ENCODE measurements around the gene NAT10.

Gene NAT10

DNA sequence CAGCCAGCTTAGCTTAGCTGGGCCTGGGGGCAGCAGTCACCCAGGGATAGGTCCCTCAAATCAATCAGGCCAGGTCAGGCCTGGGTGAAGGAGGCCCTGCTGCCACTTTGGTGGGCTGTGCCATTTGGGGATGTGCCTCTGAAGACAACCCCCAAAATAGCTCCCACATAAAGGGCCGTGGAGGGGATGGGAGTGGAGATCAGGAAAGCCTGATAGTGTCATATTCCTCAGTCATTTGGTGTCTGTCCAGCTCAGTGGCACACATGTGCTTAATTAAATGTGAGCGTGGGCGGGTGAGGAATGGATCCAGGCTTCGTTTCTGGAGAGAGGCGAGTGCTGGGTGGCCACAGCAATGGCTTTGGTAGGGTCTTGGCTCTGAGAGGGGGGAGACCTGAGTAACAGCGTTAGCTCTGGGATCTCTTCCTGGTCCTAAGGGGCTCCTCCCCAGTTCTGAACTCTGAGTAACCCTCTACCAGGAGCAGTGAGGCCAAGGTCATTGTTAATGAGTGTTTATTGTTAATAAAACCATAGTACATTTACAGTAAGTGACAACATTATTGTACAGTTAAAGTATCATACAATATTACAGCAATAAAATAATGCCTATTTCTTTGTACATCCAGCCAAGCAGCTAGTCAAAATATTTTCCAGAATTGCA is 45.2 kb downstream of the NAT10 start:
- DNase-seq, result no peak

DNA sequence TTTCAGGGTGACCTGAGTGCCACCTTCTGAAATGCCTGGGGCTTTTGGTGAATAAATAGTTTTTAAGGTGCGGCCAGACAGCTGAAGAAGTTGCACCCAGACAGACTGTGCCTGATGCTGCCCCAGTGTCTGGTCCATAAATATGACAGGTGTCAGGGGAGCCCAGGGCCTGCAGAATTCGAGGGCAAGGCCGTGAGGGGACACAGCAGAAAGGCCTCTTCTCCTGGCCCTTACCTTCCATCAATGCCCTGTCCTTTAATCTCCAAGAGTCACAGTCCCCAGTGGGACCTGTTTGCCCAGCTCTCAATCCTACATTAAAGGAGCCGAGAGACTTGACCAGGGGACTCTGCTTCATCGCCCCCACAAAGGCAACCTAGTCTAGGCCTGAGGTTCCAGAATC is 45.7 kb downstream of the NAT10 start:
- DNase-seq, result no peak

DNA sequence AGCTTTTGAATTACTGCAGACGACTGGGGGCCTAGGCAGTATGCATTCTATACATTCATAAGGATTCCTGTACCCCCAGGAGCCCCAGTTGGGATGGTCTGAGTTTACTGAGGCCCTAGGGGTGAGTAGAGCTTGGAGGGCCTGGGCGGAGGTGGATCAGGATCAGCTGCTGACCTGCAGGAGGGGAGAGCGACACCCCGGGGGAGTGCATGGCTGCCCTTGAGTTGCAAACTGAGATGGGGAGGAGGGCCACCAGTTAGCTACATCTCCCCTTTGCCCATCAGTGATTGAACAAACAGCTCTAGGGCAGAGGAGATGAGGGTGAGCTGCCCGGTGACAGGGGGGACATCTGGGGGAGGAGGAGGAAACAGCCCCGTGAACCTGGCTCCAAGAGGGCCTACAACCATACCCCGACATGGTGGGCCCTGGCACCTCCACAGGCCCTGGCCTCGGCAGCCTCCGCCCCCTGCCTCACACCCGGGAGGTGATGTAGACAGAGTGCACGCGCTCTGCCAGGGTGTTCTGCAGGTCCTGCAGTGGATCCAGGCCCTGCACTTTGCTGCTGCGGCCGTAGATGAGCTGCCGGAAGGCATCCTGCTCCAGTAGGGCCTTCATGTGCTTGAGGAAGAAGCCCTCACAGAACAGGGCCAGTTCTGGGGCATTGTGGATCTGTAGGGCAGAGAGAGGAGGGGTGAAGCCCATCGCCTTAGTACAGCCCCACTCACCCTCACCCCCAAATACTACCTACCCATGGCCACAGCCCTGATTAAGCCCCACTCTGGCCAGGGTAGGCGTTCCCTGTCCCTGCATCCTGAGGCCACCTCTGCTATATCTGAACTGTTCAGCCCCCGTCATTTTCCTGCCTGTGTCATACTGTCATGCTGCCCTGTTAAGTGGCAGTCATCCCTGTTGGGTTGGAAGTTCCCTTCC is 46.8 kb downstream of the NAT10 start:
- DNase-seq, result no peak

DNA sequence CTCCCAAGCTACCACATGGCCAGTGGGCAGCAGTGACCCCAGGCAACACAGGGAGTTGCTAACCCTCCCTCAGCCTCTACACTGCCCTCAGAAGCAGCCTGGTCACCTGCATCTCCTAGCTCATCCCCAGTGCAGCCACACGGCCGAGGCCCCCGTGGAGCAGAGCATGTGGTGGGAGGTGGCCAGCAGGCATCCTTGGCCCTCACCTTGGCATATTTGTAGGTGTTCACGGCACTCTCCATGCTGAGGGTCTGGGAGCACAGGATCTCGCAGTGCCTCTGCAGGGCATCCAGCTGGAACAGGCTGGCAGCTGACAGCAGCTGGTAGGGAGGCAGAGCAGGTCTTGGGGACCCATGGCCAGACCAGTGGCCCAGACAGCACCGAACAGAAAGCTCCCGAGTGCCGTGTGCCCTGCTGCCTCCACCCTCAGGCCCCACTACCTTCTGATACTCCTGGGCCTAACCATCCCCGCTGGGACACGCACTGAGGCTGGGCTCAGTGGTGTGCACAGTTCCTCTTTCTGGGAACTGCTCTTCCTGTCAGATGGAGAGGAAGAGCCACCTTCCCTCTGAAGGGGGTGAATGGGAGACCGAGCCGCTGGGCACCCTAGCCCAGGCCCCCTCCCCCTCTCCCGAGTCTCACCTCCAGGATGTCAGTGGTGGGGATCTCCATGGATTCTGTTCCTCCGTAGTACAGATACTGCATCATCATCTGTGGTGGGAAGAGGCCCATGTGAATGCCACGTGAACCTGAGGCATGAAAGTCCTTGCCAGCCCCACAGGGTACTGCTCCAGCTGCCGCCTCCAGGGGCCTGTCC is 48.8 kb downstream of the NAT10 start:
- no peak for DNase-seq

DNA sequence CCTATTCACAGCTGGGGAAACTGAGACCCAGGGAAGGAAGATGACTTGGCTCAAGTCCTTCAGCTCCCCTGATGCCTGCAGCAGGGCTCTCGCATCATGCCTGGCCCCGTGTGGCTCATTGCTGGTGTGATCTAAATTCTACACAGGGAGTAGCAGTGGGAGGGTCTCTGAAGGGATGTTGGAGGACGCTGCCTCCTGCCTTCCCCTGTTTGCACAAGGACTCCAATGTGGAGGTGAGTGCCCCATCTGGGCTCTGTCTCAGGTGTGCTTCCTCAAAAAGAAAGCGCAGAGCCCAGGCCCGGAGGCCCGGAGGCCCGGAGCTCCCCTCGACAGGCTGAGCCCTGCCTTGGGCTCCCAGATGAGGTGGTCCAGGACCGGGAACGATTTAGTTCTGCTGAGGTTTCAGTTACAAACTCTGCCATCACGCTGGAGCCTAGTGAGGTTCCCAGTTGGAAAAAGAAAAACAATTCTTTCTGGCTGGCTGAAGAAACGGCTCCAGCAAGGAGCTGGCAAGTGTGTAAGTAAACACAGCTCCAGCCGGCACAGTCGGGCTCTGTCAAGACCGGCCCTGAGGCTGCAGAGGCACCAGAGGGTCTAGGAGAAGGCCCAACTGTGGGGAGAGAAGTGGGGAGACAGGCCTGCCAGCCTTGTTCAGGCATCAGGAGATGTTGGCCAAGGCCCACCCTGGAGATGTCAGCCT is 49.8 kb downstream of the NAT10 start:
- DNase-seq, result no peak

DNA sequence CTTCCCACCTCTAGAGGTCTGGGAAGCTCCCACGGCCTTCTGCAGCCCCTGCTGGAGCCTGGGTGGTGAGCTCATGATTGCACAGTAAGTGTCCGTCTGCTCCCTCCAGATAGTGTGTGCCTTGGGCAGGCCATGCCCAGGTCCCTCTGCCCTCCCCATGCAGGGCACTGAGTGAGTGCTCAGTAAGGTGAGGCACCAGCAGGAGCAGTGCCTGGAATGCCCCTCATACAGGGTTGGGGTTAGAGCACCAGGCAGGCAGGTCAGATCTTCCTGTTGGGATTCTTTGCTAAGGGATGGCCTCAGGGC is 50.3 kb downstream of the NAT10 start:
- DNase-seq, result no peak

DNA sequence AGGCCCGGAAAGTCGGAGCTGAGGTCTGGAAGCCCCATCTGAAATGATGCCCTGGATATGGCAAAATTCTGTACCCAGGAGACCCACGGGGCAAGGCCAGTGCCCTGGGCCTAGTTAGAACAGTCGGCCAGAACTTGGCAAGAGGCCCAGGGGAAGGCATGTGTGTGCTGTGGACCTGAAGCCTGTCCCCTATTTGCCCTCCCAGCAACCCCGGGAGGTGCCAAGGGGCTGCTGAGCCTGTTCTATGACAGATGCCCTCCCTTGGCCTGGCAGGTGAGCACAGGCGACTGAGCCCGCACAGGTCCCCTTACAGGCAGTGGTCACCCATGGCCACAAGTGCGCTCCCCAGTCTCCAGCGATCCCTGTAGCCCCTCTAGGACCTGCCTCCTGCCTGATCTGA is 51.7 kb downstream of the NAT10 start:
- DNase-seq, result no peak

DNA sequence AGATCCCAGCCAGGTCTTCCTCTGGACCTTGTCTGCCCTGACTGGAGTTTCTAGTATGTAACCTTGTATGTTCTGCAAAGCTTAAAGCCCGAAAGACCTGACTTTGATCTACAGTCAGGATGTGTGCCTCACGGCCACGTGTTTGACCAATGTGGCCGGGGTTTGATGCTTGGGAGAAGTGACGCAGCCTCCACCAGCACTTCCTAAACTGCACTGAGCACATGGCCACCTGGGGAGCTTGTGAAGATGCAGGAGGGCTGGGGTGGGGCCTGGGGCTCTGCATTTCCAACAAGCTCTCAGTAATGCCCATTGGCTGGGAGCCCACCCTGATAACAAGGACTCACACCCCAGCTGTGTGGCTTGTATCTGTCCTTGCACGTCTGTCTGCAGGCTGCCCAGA is 53.2 kb downstream of the NAT10 start:
- DNase-seq, result no peak

DNA sequence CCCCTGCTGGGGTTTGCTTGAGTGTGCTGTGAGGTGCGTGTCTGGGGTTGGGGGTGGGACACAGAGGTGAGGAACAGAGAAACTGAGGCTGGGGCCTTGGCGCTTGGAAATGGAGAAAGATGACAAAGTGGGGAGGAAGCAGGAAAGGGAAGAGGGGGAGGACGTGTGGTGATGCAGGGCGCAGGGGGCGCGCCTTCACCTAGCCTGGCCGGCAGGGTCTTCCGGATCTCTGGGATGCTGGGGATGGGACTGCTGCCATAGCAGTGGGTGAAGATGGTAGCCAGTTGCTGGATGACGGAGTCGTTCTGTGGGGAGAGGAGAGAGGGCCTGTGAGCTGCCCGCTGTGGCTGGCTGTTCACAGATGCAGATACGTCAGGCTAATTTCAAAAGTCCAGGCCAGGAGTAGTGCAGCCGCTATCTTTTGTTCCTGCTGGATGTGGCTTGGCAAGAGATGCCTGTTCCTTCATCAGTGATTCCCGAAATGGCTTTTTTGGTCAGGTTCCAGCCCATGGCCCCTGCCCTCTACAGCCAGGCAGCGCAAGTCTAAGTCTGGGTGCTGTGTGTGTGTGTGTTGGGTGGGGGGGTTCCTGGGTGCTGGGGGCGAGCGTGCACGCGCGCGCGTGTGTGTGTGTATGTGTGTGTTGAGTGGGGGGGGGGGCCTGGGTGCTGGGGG is 54.8 kb downstream of the NAT10 start:
- no peak for DNase-seq

DNA sequence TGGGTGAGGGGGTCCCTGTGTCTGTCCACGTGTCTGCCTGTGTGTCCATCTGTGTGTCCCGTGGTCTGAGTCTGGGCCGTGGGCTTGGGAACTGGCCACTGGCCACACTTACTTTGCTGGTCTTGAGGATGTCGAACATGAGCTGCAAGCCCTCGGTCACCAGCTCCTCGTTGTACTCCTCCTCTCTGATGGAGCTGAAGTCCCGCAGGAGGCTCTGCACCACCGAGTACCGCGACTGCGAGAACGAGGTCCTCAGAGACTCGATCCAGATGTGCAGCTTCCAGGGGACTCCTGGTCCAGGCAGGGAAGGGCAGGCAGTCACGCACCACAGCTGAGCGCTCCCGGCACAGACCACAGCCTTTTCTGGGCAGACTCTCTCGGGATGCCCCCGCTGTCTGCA is 55.4 kb downstream of the NAT10 start:
- DNase-seq, result no peak

DNA sequence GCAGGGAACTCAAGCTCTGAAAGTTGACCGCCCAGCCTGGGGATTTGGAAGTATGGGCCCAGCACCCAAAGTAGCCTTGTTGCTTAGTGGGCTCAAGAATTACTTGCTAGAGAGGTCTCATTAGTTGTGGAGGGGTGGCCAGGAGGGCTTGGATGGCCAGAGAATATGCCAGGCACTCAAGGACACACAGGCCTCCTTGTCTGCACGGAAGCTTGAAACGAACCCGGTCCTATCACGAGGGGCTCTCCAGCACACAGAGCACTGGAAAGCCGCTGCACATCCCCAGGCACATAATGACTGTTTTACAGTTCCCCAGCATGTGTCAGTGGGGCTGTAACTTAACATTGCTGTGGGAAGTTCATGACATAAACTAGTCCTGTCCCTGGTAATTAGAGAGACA is 55.9 kb downstream of the NAT10 start:
- DNase-seq, result no peak

DNA sequence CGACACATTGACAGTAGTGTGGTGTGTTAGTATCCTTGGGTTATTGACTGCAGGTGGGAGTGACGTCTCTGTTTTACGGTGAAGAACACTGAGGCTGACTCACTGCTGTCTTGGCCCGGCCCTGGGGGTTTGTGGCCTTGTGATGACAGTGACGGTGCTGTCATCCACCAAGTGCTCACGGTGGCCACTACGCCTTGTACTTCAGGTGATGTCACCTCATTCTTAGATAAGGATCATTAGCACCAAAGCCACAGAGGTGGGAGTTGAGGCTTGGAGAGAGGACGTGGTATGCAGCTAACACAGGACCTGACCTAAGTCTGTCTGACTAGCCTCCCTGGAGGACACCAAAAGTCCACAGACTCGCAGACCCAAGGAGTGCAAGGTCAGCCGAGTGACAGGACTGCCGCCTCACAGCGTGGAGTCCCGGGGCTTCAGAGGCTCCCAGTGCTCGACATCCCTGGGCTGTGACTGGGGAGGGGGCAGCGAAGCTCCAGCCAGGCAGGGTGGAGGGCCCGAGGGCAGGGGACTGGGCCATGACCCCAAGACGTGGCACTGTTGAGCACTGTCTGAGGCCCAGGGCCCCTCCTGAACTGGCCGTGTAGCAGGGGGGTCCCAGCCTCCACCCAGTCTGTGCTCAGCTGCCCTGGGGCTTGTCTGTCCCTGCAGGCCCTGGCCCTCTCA is 56.5 kb downstream of the NAT10 start:
- DNase-seq, result no peak

DNA sequence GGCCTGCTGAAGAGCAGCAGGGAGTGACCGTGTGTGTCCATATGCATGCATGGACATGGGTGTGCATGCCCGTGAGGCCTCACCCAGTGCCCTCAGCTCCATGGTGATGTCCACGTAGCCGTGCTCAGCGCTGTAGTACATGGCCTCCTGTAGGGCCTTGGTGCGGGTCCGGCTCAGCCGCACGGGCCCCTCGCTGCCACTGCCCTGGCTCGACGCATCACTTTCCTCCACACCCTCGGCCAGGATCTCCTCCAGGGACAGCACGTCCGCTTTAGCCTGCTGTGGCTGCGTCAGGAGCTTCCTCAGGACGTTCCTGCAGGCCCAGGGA is 57.0 kb downstream of the NAT10 start:
- DNase-seq, result no peak

DNA sequence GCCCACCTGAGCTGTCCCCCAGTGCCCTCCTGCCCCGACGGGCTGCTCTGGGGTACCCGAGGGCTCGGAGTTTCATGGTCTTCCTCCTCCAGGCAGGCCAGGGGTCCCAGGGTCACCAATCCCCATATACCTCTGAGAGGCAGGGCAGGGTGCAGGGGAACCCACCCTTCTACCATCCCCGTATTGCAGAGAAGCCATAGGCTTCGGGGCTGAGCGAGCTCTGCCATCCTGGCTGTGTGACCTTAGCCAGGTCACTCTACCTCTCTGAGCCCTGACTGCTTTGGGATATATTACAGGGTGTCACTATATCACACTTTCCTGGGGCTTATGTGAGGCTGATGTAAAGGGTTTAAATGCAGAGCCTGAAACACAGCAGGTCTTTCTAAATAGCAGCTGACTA is 57.4 kb downstream of the NAT10 start:
- no peak for DNase-seq

DNA sequence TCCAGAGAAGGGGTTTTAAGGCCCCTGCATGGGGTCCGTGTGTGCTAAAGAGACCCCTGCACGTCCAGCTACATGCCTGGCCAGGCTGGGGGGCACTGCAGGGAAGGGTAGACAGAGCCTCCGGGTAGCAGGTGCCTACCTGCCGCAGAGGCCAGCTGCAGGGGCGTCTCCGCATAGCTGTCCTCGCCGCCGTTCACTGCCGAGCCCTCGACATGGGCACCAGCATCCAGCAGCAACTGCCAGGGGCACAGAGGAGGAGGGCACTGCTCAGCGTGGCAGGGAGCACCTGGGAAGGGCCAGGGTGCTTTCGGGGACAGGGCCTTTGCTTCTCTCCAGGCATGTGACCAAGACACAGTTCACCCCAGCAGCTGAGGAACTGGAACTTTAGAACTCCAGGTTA is 59.7 kb downstream of the NAT10 start:
- DNase-seq, result no peak

DNA sequence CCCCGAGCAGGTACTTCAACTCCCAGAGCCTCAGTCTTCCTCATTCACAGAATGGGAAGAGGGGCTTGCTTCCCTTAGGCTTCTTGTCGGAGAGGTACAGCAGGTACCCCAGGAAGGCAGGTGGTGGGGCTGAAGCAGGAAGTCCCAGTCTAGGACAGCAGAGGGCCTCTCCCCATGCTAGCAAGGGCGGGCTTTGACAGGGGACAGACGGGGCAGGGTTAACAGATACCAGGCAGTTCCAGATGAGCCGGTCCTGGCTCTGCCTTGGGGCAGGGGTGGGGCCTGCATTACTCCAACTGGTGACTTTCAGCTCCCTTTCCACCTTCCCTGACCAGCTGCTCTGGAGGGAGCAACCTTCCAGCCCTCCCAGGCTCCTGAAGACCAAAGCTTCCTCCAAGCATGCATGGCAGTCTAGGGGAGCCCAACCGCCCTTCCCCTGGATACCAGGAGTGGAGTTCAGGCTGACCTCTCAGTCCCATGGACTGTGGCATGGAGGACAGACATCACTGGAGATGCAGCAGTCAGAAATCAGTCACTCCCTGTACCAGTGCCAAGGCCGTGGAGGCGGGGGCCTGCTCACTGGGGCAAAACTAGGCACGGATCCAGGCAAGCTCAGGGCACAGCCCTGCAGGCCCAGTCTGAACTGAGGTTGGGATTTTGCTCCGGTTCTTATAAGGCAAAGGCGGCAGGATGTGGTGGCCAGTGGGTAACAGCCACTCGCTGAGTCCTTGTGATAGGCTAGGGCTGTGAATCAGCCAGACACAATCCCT is 60.5 kb downstream of the NAT10 start:
- DNase-seq, result no peak

DNA sequence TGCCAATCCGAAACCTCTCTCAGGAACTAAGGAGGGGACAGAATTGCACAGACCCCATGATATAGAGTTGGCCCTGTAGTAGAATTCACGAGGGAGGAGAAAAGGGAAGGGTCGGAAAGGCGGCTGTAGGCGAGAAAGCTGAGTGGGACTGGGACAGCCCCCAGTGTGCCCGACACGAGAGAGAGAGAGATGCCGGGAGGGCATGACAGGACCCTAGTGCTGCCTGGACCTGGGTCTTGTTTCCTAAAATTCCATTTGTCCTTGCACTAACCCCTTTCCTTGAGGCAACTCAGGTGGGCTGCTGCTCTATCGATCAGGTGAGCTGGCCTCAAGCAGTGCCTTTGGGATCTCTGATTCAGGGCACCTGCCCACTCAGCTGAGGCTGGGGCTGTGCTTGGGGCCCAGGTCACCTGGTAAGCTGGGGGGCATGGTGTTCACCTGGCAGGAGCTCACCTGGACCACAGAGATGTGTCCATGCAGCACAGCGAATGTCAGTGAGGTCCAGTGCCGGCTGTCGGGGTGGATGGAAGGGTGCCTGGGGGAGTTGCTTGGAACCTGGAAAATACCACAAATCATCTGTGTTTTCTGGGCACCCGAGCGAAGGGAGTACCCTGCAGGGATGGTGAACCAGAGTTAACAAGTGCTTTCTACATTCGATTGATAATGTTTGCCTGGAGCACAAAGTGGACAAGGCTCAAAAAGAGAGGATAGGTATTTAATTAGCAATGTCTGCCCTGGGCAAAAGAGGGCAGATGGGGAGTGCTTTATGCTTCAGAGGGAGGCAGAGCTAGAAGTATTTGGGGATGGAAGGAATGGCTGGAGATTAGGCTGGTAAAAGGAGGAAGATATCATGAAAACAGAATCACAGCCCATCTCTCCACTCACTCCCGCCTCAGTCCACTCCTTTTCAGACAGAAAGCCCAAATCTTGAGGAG is 61.6 kb downstream of the NAT10 start:
- no peak for DNase-seq

DNA sequence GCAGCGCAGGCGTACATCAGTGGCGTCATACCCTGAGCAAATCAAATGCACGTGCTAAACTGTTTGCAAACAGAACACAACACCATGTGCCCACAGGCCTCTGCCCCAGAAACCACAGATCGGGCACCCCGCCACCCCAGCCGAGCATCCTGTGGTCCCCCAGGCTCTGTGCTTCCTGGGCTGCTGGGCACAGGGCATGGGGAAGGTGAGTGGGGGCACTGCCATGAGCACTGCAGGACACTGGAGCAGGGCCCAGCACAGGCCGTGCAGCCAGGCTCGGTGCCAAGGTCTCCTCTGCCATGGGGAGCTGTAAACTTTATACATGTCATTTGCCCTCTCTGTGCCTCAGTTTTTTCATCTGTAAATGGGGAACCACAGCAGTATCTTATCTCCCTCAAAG is 62.5 kb downstream of the NAT10 start:
- DNase-seq, result no peak

DNA sequence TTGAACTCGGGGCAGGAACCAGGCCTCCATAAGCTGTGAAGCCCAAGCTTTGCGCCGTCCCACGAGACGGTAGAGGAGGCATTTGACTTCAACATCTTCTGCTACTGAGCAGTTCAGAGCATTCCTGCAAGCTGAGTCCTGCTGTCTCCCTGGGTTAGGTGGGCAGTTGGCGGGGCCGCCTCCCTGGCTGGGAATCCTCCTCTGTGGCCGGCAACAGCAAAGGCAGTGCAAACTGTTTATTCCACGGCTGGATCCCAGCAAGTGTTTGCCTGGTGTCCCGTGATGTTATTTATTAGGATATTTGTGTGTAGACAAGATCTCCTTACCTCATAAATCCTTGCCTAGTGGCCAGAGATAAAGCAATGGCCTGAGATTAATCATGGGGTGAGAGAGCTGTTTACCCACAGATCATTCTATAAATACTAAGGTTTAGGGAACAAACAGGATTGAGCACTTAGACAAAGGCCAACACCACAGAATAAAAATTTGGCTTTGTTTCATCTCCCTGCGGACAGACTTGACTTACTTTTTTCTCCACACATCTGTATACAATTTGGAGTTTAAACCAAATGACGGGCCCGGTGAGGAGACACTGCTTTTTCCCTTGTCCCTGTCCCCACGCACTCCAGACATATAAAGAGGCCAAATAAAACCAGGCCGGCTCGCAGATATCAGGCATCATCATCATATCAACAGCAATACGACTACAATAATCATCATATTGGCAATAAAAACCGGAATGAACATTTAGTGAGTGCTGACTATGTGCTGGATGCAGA is 63.4 kb downstream of the NAT10 start:
- DNase-seq, result no peak
